Stimulated activated CD8-positive, alpha-beta memory T cell treated with anti-CD3 and anti-CD28 coated beads, Interleukin-7, amount 100 ng/mL, for 48 hours (primary cell): ENCODE measurements around the gene PRDM11.
A peak's percentile ranks its signal among the peaks of the same experiment; 100 is the strongest.
"Not testable (repeated sequence)": the region's sequence is repeated elsewhere in the genome, so short reads cannot be mapped to it uniquely, and the experiment has no call there.

ENCODE experiments used
- DNase-seq, 2 donors: peaks; one replicate each; pipeline ENCODE4 v3.0.0-alpha.2; 2020; ENCODE audit warnings: low read depth in 1 of 2; ENCODE audit errors: extremely low read depth in 1 of 2

The PRDM11 gene

DNA sequence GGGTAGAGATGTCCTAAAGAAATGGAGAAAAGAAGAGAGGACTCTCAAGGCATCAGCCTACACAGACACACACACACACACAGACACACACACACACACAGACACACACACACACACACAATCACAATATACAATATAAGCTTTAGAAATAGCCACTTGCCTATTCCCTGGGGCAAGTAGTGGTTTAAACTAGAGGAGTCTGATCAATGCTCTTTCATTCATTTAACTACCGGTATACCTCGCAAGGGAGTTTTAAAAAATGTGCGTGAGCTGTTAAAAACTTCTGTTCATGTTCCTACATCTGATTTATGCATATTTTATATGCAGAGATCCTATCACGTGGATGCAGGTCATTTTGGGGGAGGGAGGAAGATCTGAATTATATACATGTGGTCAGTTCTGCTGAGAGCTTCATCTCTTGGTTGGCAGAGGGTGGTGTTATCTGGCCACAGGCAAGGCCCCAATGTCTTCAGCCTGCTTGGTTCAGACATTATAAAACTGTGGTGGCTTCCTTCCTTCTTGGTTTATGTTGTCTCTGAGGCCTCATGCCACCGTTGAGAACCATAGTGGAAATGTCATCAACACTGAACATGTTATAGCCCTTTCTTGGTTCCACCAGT, 83.1 kb downstream of the PRDM11 start:
- no peak for DNase-seq

DNA sequence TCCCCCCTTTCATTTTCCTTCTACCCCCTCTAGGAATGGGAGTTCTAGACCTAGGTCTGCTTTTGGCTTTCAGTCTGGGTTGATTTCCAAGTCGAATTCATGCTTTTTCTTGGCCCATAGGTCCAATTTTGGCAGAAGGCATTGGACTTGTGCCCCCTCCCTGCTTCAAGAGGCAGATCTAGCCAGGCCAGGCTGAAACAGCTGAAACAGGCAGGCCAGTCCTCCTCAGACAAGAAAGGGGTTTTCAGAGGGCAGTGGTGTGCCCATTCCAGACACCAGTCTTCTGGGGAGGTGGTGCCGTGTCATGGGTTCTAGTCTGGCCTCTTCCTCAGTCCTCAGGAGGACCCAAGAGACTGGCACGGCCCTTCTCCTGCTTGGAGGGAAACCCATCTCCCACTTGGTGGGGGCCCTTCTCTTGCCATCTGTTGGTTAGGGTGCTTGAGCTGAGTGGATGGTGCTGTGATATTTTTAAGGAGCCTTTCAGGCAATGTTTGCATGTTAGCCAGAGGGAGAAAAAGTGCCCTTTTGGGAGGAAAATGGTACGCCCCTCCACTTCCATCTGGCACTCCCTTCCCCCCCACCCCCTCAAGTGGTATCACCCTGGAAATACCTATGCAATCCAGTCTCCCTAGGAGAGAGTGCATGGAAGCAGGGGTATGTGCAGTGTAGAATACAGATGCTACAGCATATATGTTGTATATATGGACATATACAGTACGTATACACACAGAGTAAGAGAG, 86.1 kb downstream of the PRDM11 start:
- no peak for DNase-seq

- peak; percentile 32 to 36 for DNase-seq
Measured at GRCh38 chr11:45233121-45233803, 86.8 kb downstream of the PRDM11 start.

DNA sequence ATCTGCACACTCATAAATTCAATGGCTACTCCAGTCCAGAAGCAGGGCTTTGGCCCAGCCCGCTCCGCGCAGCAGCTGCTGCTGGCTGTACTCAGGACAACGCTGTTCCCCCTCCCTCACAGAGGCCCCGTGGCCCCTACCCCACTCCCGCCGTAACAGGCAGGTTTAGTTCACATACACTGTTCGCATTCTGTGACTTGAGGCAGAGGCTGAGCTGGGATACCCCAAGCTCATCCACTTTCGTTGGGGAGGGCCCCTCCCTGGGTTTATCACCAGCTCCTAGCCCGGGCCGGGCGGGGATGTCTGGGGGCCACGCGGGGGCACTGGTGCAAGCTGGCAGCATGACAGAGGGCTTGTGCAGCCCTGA, 87.3 kb downstream of the PRDM11 start:
- no peak for DNase-seq

- DNase-seq, result no peak
Measured at GRCh38 chr11:45234306-45235006, 88.0 kb downstream of the PRDM11 start.

GRCh38 chr11:45237711-45238315, 91.4 kb downstream of the PRDM11 start:
- no peak for DNase-seq

- DNase-seq, result no peak
Measured at GRCh38 chr11:45238724-45239123, 92.3 kb downstream of the PRDM11 start.

DNA sequence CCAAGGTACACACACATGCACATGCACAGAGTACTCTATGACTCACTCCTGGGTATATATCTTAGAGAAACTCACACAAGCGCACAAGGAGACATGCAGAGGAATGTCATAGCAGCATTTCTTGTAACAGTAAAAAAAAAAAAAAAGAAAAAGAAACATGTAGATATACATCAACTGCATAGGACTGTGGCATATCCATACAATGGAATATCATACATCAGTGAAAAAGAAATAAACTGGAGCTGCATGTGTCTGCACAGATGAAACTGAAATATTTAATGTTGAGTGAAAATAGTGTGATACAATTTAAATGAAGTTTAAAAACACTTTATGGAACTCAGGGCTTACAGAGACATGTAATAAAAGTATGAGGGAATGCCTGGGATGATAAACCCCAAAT, 93.3 kb downstream of the PRDM11 start:
- no peak for DNase-seq

DNA sequence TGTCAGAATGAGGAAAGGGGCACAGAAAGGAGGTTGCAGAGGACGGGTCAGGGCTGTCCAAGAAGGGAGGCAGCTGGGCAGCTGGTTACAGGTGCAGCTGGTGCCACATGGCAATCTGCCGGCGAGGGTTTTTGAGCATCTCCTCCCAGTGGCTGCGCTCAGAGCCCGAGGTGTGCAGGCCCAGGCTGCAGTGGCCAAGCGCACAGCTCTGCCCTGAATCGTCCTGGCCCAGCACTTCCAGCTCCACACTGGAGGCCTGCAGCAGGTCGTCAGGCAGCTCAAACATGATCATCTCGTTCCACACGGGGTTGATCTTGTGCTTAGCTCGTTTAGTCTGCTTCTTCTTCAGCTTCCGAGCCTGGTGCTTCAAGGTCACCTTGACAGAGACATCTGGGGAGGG, 97.5 kb downstream of the PRDM11 start:
- DNase-seq, result no peak

DNA sequence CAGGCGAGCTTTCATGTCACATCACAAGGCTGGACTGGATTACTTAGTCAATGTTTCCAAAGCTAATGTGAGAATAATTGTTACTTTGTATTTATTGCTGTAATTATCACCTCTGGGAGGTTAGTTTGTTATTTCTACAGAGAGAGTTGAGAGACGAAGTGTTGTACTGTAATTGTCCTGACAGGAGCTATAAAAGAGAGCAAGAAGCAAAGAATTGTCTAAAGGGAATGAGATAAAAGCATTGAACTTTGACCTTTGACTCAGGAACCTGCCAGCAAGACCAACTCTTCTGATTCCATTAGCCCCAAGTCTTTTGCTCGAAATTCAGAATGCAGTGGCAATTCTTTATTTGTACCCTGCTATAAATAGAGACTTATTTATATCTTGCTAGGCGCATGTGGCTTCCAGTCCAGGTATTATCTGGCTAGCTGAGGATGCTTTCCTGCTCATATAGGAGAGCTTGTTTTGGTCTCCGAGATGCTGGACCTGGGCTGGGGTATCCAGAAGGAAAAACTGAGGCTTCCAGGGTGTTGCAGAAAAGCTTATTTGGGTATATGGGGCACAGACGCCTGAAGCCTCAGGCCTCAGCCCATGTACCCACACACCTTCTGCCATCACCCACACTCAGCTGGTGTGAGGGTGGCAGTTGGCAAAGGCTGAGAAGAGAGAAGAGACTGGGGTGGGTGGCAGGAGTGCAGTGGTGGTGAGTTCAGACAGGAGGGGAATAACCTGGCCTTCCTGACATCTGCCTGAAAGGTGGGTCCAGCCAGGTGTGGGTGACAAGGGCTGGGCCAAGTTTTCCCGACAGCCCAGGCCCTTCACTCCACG, 99.0 kb downstream of the PRDM11 start:
- DNase-seq, result no peak

DNA sequence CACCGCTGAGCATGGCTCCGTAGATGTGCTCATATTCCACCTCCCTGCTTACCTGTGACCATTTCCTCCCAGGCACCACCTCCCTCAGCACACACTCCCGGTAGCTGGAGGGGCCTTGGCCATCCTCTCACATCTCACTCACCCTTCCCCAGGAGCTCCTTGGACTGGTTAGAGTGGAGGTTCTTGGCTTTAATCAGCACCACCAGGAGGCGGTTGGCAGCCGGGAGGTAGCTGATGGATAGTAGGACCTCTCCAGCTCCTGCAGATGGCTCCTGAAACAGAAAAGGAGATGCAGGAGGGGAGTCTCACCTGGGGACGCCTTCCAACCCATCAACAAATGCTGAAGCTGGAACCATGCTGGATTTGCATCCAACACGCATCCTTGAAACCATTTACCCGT, 99.8 kb downstream of the PRDM11 start:
- DNase-seq, result no peak

GRCh38 chr11:45247433-45247832, 101.0 kb downstream of the PRDM11 start:
- DNase-seq, result no peak

DNA sequence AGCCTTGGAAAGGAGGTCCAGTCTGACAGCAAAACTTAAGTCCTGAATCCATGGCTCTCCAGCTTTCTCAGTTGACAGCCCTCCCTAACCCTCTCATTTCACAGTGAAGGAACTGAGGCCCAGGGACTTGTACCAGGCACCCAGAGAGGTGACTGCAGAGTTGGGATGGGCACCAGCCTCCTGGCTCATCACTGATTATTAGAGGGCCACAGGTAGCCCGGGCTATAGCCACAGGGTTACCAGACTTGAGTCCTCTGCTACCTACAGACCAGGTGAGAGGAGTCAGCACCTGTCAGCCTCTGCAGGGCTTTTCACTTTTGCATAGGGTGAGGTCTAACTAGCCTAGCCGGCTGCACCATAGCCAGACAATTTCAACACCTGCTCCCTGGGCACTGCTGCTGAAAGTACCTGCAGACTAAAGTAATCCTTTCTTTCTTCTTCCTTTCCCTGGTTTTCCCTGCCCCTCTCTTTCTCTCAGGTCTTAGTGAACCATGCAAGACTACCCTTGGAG, 102.1 kb downstream of the PRDM11 start:
- no peak for DNase-seq

GRCh38 chr11:45249372-45249771, 102.9 kb downstream of the PRDM11 start:
- DNase-seq, result not testable (repeated sequence)

GRCh38 chr11:45250035-45250718, 103.7 kb downstream of the PRDM11 start:
- DNase-seq, result no peak

DNA sequence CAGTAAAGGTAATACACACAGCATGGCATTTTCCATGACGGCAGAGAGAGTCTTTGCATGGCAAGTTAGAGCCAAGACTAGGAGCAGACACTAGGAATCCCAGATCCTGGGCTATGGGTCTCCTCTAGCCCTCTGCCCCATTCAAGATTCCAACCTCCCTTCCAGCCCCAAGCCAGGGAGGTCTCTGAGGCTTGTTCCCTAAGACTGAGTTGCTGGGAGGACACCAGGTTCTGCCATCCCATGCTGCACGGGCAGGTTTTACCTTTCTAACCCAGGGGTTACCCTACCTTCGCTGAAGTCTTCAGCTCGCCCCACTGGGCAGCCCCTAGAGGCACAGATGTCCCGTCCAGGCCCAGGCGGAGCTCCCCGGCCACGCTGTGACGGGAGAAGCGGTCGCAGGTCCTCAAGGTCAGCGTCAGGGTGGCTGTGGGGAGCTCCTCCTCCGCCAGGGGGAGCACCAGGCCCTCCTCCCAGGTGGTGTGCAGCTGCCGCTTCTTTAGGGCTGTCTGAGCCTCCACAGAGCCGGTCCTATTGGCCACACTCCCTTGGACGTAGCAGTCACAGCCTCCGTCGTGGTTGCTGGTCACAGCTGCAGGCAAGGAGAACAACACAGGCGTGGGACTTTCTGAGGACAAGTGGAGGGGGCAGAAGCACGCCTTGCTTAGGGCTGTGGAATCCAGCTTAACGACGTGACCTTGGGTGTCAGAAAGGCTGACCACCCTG, 105.9 kb downstream of the PRDM11 start:
- DNase-seq, result no peak

DNA sequence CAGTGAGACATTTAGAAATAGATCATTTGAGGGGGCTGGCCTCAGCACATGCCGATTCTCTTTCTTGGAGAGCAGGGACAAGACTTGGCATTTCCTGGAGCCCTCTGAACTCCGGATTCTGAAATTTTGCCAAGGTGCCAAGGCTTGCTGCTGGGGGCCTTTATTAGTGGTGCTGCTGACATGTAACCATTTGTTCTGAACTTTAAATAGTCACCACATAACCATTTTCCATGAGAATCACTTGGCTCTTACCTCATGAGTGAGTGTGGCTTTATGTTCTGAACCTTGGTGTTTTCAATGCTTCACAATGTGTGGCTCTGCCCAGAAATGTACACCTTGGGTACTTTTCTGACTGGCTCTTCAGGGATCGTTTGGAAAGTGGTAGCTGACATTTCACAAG, 106.4 kb downstream of the PRDM11 start:
- DNase-seq, result no peak

DNA sequence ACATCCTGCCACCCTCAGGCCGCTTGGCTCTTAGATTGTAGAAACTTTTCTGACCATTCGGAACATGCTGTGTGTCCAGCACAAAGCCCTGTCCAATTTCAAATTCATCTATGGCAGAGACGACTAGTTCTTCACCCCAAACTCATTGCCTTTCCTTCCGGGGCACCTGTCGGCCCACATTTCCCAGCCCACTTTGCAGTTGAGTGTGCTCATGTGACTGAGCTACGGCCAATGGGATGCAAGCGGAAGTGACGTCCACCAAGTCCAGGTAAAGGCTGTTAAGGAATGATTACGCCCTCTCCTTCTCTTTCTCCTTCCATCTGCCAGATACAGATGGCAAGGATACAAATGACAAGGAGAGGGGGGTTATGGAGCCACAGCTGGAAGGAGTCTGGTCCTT, 107.2 kb downstream of the PRDM11 start:
- DNase-seq, result no peak

- DNase-seq, result no peak
Measured at GRCh38 chr11:45254070-45254469, 107.6 kb downstream of the PRDM11 start.
